H7 (cell line): ENCODE data around the gene BMERB1. TPM values are rescaled to one million over a fixed set of nuclear protein-coding genes. Genes with fewer than 3 reads are reported as not detected.

Experiments used
- DNase-seq: peaks from one replicate; pipeline ENCODE4 v3.0.0; 2012
- H3K27me3 ChIP-seq: 2 replicates; pipeline ENCODE4 v1.6.0; 2011; ENCODE audit warnings: mild to moderate bottlenecking, low read length; ENCODE audit not compliant: control insufficient read depth, insufficient read depth
- H3K36me3 ChIP-seq: replicated peaks from 2 replicates; pipeline ENCODE4 v1.5.1; 2011; ENCODE audit warnings: low read length; ENCODE audit not compliant: control insufficient read depth, insufficient read depth
- H3K4me3 ChIP-seq: 2 replicates; pipeline ENCODE4 v1.5.1; 2011; ENCODE audit warnings: low read depth, mild to moderate bottlenecking, control low read depth, low read length, moderate library complexity; ENCODE audit not compliant: insufficient read depth
- total RNA-seq: library from RNA; depleted of rRNA; stranded (reverse); fragments of >200 nt; shearing (Covaris generic); gene quantifications from 2 replicates; pipeline ENCODE4 v1.2.3, GENCODE V29; 2014

BMERB1 gene
- total RNA-seq, 1 experiment from 2014 or later: 7.8 TPM

- H3K4me3 ChIP-seq: no peak overlapping the region
- DNase-seq: no peak
- no peaks in the 10 kb centered on the region for H3K36me3 ChIP-seq
- H3K27me3 ChIP-seq: no peaks in the 10 kb centered on the region
Measured at GRCh38 chr16:15521758-15522509, 87.5 kb downstream of the BMERB1 start.

GRCh38 chr16:15523092-15523541, 88.7 kb downstream of the BMERB1 start:
- H3K4me3 ChIP-seq: no peak overlapping the region
- H3K27me3 ChIP-seq: no peaks in the 10 kb centered on the region
- H3K36me3 ChIP-seq: no peaks in the 10 kb centered on the region
- no peak for DNase-seq

GRCh38 chr16:15523939-15524338, 89.6 kb downstream of the BMERB1 start:
- no peak for DNase-seq
- no peaks in the 10 kb centered on the region for H3K27me3 ChIP-seq
- no peaks in the 10 kb centered on the region for H3K36me3 ChIP-seq
- no peak overlapping the region for H3K4me3 ChIP-seq

DNA sequence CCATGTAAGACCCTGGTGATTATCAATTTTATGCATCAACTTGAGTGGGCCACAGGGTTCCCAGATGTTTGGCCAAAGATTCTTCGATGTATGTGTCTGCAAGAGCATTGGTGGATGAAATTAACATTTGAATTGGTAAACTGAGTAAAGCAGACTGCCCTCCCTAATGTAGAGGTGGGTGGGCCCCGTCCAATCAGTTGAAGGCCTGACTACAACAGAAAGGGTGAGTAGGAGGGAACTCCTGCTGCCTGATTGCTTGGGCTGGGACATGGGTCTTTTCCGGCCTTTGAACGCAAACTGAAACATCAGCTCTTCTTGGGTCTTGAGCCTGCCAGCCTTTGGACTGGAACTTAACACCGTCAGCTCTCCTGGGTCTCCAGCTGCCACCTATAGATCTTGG, 90.6 kb downstream of the BMERB1 start:
- Histone ChIP-seq H3K36me3 (no peaks in the 10 kb centered on the region), H3K4me3 (no peak overlapping the region), H3K27me3 (no peaks in the 10 kb centered on the region)
- no peak for DNase-seq

GRCh38 chr16:15526097-15526496, 91.7 kb downstream of the BMERB1 start:
- no peaks in the 10 kb centered on the region for H3K36me3 ChIP-seq
- H3K27me3 ChIP-seq: no peaks in the 10 kb centered on the region
- no peak for DNase-seq
- H3K4me3 ChIP-seq: no peak overlapping the region

GRCh38 chr16:15526731-15527130, 92.3 kb downstream of the BMERB1 start:
- DNase-seq: no peak
- no peaks in the 10 kb centered on the region for H3K36me3 ChIP-seq
- H3K27me3 ChIP-seq: no peaks in the 10 kb centered on the region
- no peak overlapping the region for H3K4me3 ChIP-seq

DNA sequence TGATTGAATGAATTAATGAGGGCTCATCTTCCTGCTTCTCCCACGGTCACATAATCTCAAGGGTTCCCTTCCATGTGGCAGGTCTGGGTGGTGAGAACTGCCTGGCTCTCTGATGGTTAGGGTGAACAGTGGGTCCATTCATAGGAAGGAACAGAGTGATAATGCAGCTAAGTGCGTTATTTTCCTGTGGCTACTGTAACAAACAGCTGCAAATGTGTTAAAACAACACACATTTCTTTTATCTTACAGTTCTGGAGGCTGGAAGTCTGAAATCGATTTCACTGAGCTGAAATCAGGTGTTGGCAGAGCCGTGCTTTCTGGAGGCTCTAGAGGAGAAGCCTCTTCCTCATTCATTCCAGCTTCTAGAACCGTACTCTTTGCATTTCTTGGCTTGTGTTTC, 95.3 kb downstream of the BMERB1 start:
- no peak for DNase-seq
- Histone ChIP-seq H3K4me3 (no peak overlapping the region), H3K27me3 (no peaks in the 10 kb centered on the region), H3K36me3 (no peaks in the 10 kb centered on the region)

- no peak overlapping the region for H3K4me3 ChIP-seq
- H3K36me3 ChIP-seq: no peaks in the 10 kb centered on the region
- DNase-seq: no peak
- no peaks in the 10 kb centered on the region for H3K27me3 ChIP-seq
Measured at GRCh38 chr16:15530085-15530484, 95.7 kb downstream of the BMERB1 start.

- no peaks in the 10 kb centered on the region for H3K27me3 ChIP-seq
- no peaks in the 10 kb centered on the region for H3K36me3 ChIP-seq
- DNase-seq: no peak
- H3K4me3 ChIP-seq: no peak overlapping the region
Measured at GRCh38 chr16:15532825-15533224, 98.4 kb downstream of the BMERB1 start.

DNA sequence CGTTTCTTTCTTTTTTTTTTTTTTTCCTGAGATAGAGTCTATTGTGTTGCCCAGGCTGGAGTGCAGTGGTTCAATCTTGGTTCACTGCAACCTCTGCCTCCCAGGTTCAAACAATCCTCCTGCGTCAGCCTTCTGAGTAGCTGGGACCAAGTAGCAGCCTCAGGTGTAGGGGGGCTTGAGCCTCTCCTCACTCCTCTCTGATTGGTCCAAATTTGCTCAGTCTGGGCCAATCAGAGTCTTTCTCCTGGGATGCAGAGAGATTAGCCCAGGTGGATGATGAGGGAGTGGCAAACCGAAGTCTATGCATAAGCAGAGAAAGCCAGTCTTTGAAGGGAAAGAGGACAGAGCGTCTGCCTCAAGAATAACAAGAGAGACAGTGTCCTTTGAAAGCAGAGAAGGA, 99.0 kb downstream of the BMERB1 start:
- Histone ChIP-seq H3K36me3 (no peaks in the 10 kb centered on the region), H3K4me3 (no peak overlapping the region)
- DNase-seq: peak; percentile 88

GRCh38 chr16:15535772-15536171, 101.4 kb downstream of the BMERB1 start:
- H3K4me3 ChIP-seq: no peak overlapping the region
- no peaks in the 10 kb centered on the region for H3K36me3 ChIP-seq
- no peak for DNase-seq
- H3K27me3 ChIP-seq: no peaks in the 10 kb centered on the region

More for the DNA sequence above, 99.0 kb downstream of the BMERB1 start:
- no peaks in the 10 kb centered on the region for H3K27me3 ChIP-seq

- no peaks in the 10 kb centered on the region for H3K36me3 ChIP-seq
- H3K4me3 ChIP-seq: no peak overlapping the region
- H3K27me3 ChIP-seq: no peaks in the 10 kb centered on the region
- no peak for DNase-seq
Measured at GRCh38 chr16:15536843-15537242, 102.5 kb downstream of the BMERB1 start.

- Histone ChIP-seq H3K36me3 (no peaks in the 10 kb centered on the region), H3K4me3 (no peak overlapping the region), H3K27me3 (no peaks in the 10 kb centered on the region)
- no peak for DNase-seq
Measured at GRCh38 chr16:15538507-15538906, 104.1 kb downstream of the BMERB1 start.

DNA sequence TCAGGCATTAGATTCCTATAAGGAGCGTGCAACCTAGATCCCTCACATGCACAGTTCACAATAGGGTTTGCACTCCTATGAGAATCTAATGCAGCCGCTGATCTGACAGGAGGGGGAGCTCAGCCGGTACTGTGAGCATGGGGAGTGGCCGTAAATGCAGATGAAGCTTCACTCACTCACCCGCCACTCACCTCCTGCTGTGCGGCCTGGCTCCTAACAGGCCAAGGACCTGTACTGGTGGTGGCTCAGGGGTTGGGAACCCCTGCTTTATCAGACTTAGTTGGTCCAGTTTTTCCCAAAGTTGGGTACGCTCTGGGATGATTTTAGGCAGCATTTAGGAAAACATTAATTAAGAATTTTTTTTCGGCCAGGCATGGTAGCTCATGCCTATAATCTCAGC, 104.8 kb downstream of the BMERB1 start:
- peak; percentile 67 for DNase-seq
- Histone ChIP-seq H3K36me3 (no peaks in the 10 kb centered on the region), H3K4me3 (no peak overlapping the region), H3K27me3 (no peaks in the 10 kb centered on the region)

- peak; percentile 62 for DNase-seq
- no peak overlapping the region for H3K4me3 ChIP-seq
- H3K36me3 ChIP-seq: no peaks in the 10 kb centered on the region
- H3K27me3 ChIP-seq: no peaks in the 10 kb centered on the region
Measured at GRCh38 chr16:15542261-15542660, 107.9 kb downstream of the BMERB1 start.
